ENCODE data around the gene CYP2A6.
"Not testable (repeated sequence)": the region's sequence is repeated elsewhere in the genome, so short reads cannot be mapped to it uniquely, and the experiment has no call there.

CYP2A6 gene, protein sequence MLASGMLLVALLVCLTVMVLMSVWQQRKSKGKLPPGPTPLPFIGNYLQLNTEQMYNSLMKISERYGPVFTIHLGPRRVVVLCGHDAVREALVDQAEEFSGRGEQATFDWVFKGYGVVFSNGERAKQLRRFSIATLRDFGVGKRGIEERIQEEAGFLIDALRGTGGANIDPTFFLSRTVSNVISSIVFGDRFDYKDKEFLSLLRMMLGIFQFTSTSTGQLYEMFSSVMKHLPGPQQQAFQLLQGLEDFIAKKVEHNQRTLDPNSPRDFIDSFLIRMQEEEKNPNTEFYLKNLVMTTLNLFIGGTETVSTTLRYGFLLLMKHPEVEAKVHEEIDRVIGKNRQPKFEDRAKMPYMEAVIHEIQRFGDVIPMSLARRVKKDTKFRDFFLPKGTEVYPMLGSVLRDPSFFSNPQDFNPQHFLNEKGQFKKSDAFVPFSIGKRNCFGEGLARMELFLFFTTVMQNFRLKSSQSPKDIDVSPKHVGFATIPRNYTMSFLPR

GRCh38 chr19:40850277-40850676 is at the start of gene CYP2A6:
CYP2A6 (minus strand) TSS chr19:40850447; CDS start chr19:40850426, 21 bp downstream.
- not testable (repeated sequence) for FAIRE-seq

DNA sequence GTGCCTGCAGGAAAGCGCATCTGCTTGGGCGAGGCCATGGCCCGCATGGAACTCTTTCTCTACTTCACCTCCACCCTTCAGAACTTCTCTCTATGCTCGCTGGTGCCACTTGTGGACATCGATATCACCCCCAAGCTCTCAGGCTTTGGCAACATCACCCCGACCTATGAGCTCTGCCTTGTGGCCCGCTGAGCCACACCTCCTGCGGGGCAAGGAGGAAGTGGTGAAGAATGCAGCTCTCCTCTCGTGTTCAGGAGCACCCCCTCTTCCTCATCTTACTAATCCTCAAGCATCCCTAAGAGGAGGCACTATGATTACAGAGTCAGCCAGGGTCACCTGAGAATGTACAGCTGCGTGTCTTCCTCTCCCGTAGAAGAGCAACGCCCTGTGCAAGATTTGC is 49.7 kb upstream of the CYP2A6 start:
- not testable (repeated sequence) for FAIRE-seq

DNA sequence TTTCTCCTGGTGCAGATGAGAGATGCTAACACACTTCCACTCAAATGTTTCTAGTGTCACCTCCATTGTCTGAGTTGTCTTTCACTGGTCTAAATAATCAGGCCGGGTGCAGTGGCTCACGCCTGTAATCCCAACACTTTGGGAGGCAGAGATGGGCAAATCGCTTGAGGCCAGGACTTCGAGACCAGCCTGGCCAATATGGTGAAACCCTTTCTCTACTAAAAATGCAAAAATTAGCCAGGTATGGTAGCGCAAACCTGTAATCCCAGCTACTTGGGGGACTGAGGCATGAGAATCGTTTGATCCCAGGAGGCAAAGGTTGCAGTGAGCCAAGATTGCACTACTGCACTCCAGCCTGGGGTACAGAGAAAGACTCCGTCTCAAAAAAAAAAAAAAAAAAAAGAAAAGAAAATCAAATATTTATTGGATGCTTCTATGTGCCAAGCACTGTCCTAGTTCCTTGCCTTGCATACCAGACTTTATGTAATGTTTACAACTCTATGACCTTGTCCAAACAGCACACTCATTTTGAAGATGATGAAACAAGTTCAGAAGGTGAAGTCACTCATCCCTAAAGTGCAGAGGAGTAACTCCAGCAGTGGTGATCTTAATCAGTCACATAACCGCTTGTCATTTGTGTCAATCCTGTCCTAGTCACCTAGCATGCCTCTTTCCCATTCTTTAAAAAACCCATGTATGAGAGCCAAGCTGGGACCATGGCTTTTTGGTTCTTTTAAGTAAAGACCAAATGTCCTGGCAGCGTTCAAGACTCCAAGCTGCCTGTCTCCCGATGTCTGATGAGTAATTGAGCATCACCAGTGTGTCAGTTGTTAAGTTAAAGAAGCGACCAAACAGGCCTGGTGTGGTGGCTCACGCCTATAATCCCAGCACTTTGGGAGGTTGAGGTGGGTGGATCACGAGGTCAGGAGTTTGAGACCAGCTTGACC is 46.9 kb upstream of the CYP2A6 start:
- not testable (repeated sequence) for FAIRE-seq

- no peak for FAIRE-seq
These were observed 46.2 kb upstream of the CYP2A6 start for GRCh38 chr19:40896418-40896796.

DNA sequence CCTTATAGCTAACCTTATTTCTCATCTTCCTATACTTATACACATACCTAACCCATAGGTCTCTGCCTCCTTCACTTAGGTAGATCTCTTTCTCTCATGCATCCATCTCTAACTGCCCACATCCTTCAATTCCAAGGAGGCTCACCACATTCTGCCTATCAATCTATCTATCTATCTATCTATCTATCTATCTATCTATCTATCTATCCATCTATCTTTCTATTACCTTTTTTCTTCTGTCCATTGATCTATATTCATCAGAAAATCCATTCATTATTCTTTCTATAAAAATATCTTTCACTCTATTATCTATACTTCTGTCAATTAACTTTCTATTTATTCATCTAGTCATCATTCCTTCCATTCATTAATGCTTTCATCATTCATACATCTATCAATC is 42.9 kb upstream of the CYP2A6 start:
- no peak for FAIRE-seq

- FAIRE-seq: no peak
These were observed 39.1 kb upstream of the CYP2A6 start for GRCh38 chr19:40889366-40889765.

DNA sequence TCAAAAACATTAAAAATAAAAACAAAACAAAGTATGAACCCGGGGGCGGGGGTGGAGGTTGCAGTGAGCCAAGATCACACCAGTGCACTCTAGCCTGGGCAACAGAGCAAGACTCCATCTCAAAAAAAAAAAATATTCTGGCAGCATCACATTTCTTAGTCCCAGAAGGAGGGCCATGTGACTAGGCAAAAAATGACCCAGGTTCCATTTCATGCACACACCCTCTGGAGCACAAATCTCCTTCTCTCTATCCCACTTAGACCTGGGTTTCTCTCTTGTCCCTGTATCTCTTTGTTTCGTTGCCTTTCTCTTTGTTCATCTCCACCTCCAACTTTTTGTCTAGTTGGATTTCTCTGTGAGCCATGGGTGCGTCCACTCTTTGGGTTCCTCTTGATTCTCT is 37.9 kb upstream of the CYP2A6 start:
- no peak for FAIRE-seq

- FAIRE-seq: not testable (repeated sequence)
These were observed 34.1 kb upstream of the CYP2A6 start for GRCh38 chr19:40884187-40884931.

- not testable (repeated sequence) for FAIRE-seq
These were observed 31.8 kb upstream of the CYP2A6 start, which contains the start of gene CYP2A7 for GRCh38 chr19:40882062-40882461. CYP2A7 (minus strand) TSS chr19:40882231; CDS start chr19:40882210, 21 bp downstream.

DNA sequence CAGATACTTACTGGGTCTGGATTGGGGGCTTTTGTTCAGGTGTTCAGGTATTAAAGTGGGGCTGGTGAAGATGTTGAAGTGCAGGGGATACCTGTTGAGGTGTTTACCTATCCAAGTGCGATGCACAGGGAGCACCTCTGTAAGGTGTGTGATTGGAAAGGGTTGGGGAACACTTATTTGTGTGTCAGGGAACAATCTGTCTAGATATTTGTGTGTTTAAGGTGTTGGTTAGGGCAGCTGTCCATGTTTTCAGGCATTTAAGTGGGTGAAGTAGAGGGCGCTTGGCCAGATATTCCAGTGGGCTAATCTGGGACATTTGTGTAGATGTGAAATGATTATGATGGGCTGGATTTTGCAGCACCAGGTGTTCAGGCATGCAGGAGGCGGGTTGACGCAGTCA is 29.1 kb upstream of the CYP2A6 start:
- FAIRE-seq: not testable (repeated sequence)

GRCh38 chr19:40875526-40875951 is 25.3 kb upstream of the CYP2A6 start:
- not testable (repeated sequence) for FAIRE-seq

- FAIRE-seq: not testable (repeated sequence)
These were observed 24.6 kb upstream of the CYP2A6 start for GRCh38 chr19:40874874-40875273.

DNA sequence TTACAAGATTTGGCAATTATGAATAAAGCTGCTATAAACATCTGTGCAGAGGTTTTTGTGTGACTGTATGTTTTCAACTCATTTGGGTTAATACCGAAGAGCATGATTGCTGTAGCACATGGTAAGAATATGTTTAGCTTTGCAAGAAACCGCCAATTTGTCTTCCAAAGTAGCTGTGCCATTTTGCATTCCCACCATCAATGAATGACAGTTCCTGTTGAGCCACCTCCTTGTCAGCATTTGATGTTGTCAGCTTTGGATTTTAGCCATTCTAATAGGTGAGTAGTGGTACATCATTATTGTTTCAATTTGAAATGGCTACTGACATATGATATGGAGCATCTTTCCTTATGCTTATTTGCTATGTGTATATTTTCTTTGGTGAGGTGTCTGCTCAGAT is 23.6 kb upstream of the CYP2A6 start:
- FAIRE-seq: not testable (repeated sequence)

GRCh38 chr19:40872209-40872608 is 22.0 kb upstream of the CYP2A6 start:
- FAIRE-seq: no peak

- FAIRE-seq: no peak
These were observed 17.5 kb upstream of the CYP2A6 start for GRCh38 chr19:40867701-40868100.

- FAIRE-seq: not testable (repeated sequence)
These were observed 14.7 kb upstream of the CYP2A6 start for GRCh38 chr19:40864739-40865496.

GRCh38 chr19:40862785-40863184 is 12.5 kb upstream of the CYP2A6 start:
- no peak for FAIRE-seq

GRCh38 chr19:40862333-40862732 is 12.1 kb upstream of the CYP2A6 start:
- no peak for FAIRE-seq

GRCh38 chr19:40858109-40858508 is 7.9 kb upstream of the CYP2A6 start:
- no peak for FAIRE-seq

GRCh38 chr19:40852467-40853152 is 2.4 kb upstream of the CYP2A6 start:
- FAIRE-seq: not testable (repeated sequence)

GRCh38 chr19:40846722-40847121 is 3.5 kb downstream of the CYP2A6 start:
- not testable (repeated sequence) for FAIRE-seq
